Measurements from ENCODE around the gene BNIP3.

DNA sequence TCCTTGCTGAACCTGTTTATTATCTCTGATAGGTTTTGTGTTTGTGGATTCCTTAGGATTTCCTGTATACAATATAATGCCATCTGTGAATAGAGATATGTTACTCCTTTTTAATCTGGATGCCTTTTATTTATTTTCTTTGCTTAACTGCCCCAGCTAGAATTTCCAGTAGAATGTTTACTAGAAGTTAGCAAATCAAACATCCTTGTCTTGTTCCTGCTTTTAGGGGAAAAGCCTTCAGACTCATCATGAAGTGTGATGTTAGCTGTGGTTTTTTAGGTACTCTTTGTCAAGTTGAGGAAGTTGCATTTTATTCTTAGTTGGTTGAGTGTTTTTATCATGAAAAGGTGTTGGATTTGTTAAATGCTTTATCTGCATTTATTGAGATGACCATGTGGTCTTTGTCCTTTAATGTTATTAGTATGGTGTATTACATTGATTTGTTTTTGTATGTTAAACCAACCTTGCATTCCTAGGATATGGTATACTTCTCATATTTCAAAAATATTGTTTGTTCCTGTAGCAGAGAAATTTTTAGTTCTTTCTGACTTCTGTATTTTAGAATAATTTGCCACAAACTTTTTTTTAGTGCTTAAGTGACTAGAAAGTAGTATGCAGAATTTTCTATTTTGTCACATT lies 56.6 kb downstream of the BNIP3 start:
- TF ChIP-seq, protein P1, sequence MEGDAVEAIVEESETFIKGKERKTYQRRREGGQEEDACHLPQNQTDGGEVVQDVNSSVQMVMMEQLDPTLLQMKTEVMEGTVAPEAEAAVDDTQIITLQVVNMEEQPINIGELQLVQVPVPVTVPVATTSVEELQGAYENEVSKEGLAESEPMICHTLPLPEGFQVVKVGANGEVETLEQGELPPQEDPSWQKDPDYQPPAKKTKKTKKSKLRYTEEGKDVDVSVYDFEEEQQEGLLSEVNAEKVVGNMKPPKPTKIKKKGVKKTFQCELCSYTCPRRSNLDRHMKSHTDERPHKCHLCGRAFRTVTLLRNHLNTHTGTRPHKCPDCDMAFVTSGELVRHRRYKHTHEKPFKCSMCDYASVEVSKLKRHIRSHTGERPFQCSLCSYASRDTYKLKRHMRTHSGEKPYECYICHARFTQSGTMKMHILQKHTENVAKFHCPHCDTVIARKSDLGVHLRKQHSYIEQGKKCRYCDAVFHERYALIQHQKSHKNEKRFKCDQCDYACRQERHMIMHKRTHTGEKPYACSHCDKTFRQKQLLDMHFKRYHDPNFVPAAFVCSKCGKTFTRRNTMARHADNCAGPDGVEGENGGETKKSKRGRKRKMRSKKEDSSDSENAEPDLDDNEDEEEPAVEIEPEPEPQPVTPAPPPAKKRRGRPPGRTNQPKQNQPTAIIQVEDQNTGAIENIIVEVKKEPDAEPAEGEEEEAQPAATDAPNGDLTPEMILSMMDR (IDR thresholded peaks at IDR 0.05): no peak
- no peak for TF ChIP-seq POLR2A (IDR thresholded peaks at IDR 0.05)

All from uterus (tissue), 2 donors.